ENCODE data around the gene TCOF1.

DNA sequence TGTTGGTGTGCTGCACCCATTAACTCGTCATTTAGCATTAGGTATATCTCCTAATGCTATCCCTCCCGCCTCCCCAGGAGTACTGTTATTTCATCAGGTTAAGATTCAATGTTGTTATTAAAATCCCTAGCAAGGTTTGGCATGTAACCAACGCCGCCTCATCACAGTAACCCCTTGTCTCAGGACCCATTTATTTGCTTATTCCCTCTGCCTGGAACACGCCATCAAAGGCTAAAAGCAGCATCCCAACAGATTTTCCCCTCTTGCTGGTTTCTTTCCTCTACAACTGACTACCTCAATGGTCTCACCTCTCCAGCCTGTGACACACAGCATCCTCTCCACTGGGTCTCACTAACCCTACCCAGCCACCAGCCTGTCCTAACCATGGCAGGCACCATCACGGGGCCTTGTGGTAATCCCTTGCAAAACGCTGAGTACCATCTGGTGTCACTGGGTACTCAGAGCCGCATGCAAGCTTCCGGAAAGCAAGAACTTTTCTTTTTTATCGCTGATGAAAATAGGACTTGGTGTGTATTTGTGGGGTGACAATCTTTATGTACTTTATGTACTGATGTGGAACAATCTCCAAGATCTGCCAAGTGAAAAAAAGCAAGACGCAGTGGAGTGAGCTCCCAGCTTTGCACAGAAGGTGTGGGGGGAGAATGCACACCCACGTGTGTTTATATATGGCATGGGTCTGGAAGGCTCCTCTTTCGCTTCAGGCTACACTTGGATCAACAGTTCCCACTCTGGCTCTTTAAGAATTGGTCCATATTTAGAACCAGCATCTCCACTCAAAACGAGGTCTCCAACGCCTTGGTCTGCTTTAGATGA lies 86.0 kb downstream of the TCOF1 start:
- TF ChIP-seq CTCF (IDR thresholded peaks at IDR 0.05): no peak
- no peak for TF ChIP-seq POLR2A (IDR thresholded peaks at IDR 0.05)
